Fibroblast of villous mesenchyme (primary cell): ENCODE results near the gene TAL2. TPM values are rescaled to one million over a fixed set of nuclear protein-coding genes. Genes with fewer than 3 reads are reported as not detected.

Experiments
- DNase-seq: peaks from one replicate; pipeline ENCODE4 v3.0.0-alpha.2; 2010; ENCODE audit warnings: low read depth
- H3K4me3 ChIP-seq: 2 replicates; pipeline ENCODE4 v1.5.1; 2011; ENCODE audit warnings: low read depth, mild to moderate bottlenecking, low read length
- CTCF ChIP-seq: IDR thresholded peaks from 2 replicates; pipeline ENCODE4 v1.5.1; 2012; ENCODE audit warnings: low read depth, mild to moderate bottlenecking, low read length; ENCODE audit not compliant: insufficient read depth
- total RNA-seq: library from RNA; depleted of rRNA; stranded (reverse); fragments of >200 nt; gene quantifications from 2 replicates; pipeline ENCODE4 v1.2.3, GENCODE V29; 2012

The TAL2 gene
- total RNA-seq, 1 donor: not detected

GRCh38 chr9:105672711-105673234 lies 10.5 kb downstream of the TAL2 start:
- DNase-seq: no peak
- no peak for TF ChIP-seq CTCF
- no peak overlapping the region for H3K4me3 ChIP-seq

DNA sequence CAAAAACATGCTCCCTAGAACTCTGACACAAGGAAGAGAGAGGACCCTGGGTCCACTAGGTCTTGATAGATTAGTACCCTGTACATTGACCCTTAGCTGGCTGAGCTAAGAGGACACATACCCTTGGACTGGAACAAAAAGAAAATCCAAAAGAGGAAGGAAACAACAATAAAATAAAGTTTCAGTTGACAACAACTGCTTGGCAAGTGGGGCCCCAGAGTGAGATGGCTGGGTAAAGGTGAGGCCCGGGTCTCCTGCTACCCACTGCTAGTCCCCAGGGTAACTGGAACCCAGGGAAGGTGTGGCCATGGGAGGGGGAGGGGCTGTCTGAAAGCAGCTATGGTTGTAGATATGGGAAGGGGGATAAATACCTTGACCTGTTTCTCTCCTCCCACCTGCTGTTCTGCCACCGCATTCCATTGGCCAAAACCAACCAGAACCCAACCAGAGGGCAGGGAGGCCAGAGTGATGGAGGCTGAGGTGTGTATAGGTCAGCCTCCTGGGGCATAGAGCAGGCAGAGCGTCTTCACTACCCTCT lies 11.7 kb downstream of the TAL2 start:
- no peak overlapping the region for H3K4me3 ChIP-seq
- no peak for DNase-seq
- TF ChIP-seq CTCF: no peak

DNA sequence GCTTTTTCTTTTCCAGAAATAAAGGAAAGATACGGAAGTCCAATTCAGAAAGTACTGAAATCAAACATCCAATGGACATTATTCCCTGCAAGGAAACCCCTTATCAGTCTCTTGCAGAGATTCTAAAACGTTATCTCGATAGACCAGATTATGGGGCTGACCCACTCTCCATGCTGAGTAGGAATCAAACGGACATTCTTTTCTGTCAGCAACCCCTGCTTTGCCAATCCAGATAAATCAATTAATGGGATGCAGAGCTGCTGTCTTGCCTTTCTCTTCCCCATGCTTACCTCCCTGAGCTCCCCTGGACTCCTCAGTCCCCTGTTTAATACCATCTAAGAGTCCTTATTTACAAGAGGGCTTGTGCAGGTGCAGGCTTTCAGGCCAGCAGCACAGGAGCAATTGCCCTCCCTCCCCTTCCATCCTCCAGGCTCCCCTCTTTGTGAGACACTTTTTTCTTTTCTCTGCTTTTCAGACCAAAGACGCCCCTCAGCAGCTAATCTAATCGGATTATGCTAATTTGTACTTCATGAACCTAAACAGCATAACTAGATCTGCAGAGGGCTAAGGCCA lies 14.2 kb downstream of the TAL2 start:
- TF ChIP-seq CTCF: no peak
- H3K4me3 ChIP-seq: no peak overlapping the region
- DNase-seq: no peak

DNA sequence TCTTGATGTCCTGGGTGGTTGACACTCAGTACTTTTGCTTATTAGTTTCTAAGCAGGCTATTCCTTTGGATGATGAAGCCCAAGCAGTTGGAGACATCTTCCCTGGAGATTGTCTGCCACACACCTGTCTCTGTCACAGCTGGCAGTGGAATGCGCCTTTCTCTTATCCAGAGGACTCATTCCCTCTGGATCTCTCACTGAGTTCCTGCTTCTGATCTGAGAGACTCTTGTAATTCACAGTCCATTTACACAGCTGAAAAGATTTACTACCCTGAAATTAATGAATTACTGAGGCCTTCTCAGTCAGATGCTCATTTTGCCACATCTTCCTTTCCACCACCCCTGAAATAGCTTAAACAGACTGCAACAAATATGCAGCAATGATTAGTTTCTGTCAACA lies 15.9 kb downstream of the TAL2 start:
- H3K4me3 ChIP-seq: no peak overlapping the region
- no peak for DNase-seq
- TF ChIP-seq CTCF: no peak

GRCh38 chr9:105678781-105679180 lies 16.5 kb downstream of the TAL2 start:
- DNase-seq: no peak
- no peak overlapping the region for H3K4me3 ChIP-seq
- no peak for TF ChIP-seq CTCF

DNA sequence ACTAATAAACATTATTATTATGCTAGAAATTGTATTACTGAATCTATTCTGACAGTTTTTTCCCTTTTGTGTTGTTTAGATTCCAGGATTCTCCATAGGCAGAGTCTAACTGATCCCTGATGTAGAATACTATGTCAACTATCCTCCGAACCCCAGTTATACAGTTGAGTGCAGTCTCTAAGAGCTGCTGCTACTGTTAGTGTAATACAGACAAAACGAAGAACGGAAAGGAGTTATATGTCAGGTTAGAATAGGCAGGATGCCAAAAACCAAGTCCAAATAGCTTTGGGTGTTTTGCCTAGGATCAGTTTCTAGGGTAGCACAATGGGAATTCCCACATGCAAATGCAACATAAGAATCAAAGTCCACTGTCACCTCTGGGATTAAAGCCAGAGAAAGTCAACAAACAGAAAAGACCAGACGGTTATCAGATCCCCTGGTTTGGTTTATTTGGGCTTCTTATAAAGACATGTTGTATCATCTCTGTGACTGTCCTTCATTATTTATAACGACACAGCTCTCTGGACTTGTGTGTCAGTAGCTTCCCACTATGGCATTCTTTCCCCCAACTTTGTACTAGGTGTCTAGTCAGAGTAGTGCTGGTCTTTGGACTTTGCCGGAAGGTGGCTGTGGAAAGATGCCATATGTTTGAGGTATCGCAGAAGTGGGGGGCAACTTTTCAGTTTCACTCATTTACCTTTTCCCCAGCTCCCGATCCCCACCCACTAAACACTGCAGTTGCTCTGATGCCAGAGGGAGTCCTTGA lies 17.2 kb downstream of the TAL2 start:
- TF ChIP-seq CTCF: no peak
- DNase-seq: no peak
- no peak overlapping the region for H3K4me3 ChIP-seq

GRCh38 chr9:105681313-105681712 lies 19.1 kb downstream of the TAL2 start:
- TF ChIP-seq CTCF: no peak
- no peak overlapping the region for H3K4me3 ChIP-seq
- DNase-seq: no peak
